Activated CD4-positive, alpha-beta T cell treated with anti-CD3 and anti-CD28 coated beads for 4 hours (primary cell): ENCODE results near the gene ABCF1.
"Not testable (repeated sequence)": the region's sequence is repeated elsewhere in the genome, so short reads cannot be mapped to it uniquely, and the experiment has no call there.

Source experiments
- DNase-seq, 2 donors: peaks; one replicate each; pipeline ENCODE4 v3.0.0-alpha.2; 2020

The ABCF1 gene

GRCh38 chr6:30571075-30571761 is at the start of gene ABCF1:
ABCF1 (plus strand) TSS chr6:30571442; CDS start chr6:30571488, 46 bp downstream.
- peak; percentile 99 for DNase-seq

DNA sequence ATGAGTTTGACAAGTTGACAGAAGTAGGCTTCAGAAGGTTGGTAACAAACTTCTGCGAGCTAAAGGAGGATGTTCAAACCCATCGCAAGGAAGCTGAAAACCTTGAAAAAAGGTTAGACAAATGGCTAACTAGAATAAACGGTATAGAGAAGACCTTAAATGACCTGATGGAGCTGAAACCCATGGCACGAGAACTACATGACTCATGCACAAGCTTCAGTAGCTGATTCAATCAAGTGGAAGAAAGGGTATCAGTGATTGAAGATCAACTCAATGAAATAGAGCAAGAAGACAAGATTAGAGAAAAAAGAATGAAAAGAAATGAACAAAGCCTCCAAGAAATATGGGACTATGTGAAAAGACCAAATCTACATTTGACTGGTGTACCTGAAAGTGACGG is 49.3 kb upstream of the ABCF1 start:
- not testable (repeated sequence) for DNase-seq

GRCh38 chr6:30526444-30526843 is 44.8 kb upstream of the ABCF1 start:
- not testable (repeated sequence) for DNase-seq

- DNase-seq, result peak; percentile 46 to 49
Observed at GRCh38 chr6:30529349-30529875, 41.8 kb upstream of the ABCF1 start.

GRCh38 chr6:30530014-30530413 is 41.2 kb upstream of the ABCF1 start:
- no peak for DNase-seq

GRCh38 chr6:30533460-30534294 is 37.6 kb upstream of the ABCF1 start:
- no peak for DNase-seq

GRCh38 chr6:30537931-30538330 is 33.3 kb upstream of the ABCF1 start:
- DNase-seq, result no peak

GRCh38 chr6:30541515-30542403 is 29.5 kb upstream of the ABCF1 start:
- peak; percentile 78 to 79 for DNase-seq

- DNase-seq, result peak in 1 of 2 donors; percentile 22
Observed at GRCh38 chr6:30542404-30542725, 28.9 kb upstream of the ABCF1 start.

DNA sequence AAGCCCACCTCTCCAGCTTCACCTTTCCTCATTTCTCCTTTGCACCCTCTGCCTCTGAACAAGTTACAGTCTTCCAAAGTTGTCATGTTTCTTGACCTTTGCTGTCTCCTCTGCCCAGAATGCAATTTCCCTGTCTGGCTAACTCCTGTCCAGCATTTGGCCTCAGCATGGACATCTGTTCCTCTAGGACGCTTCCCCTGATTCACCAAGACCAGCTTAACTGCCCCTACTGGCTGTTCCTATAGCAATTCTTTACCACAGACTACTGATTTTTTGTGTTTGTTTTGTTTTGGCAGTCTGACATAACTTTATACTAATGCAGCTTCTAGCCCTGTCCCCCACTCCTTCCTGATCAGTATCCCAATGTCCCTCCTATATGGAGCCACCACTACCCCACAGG is 28.3 kb upstream of the ABCF1 start:
- DNase-seq, result no peak

DNA sequence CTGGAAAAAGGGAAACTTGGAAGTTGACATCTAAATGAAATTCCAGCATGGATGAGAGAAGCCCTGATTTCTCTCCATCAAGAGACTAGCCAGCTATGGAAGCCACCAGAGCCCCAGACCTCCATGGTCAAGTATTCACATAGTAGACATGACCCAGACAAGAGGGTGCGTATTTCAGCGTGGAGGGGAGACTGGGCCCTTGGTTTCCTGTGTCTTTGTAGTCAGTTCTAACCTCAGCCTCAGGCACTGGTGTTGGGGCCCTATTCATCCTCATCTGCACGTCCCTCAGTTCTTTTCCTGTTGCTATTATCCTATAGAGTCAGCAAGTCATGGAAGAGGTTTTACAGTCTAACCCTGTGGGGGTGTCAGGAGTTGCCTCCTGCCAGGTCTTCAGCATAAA is 27.4 kb upstream of the ABCF1 start:
- DNase-seq, result peak; percentile 15 to 24

- DNase-seq, result peak; percentile 17 to 27
Observed at GRCh38 chr6:30544666-30545272, 26.5 kb upstream of the ABCF1 start.

DNA sequence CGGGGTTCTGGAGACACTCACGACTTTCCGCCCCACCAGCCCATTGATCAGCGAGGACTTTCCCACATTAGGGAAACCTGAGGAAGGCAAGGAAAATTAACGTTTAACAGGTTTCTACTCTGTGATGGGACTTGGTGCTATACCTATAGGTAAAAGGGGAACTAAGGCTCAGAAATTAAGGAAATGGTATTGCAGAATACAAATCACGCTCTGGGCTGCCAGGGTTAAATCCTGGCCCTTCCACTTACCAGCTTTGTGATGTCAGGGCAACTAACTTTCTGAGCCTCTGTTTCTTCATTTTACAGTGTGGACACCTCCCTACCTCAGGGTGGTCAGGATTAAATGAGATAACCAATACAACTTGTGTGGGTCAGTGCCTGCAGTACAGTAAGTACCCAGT is 23.8 kb upstream of the ABCF1 start:
- no peak for DNase-seq

GRCh38 chr6:30548375-30548774 is 22.9 kb upstream of the ABCF1 start:
- no peak for DNase-seq

DNA sequence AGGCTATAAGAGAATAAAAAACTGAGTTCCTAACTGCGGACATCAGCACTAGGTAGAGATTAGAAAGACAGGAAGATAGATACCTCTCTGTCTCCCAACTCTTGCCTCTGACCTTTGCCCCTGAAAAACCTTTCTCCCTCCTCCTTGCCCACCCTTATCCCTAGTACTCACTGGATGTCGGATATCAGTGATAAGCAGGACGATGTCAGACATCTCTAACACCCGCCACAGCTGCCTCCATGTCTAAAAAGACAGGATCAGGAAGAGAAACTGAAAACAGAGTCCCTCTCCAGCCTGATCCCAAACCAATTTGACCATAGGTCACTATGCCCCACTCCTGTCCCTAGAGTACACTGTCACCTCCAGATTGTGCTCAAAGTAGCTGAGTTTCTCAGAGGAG is 16.8 kb upstream of the ABCF1 start:
- DNase-seq, result no peak

GRCh38 chr6:30554962-30555815 is 16.1 kb upstream of the ABCF1 start:
- peak in 1 of 2 donors; percentile 11 for DNase-seq

DNA sequence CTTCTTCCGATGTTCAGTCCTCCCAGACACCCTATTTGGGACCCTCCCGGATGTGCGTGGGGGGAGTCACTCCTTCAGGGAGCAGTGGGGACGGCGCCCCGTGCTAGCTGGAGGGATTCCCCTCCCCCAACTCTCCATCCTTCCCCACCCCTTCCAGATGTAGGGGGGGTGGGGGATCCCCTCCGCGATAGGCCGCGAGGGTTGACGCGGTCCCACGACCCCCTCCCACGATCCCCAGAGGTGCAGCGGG is 15.5 kb upstream of the ABCF1 start:
- DNase-seq, result no peak

- peak; percentile 99 to 100 for DNase-seq
Observed at GRCh38 chr6:30556066-30556905, 15.0 kb upstream of the ABCF1 start, which contains the start of gene GNL1. GNL1 (minus strand) TSS chr6:30556489; CDS start chr6:30556203, 286 bp downstream.

DNA sequence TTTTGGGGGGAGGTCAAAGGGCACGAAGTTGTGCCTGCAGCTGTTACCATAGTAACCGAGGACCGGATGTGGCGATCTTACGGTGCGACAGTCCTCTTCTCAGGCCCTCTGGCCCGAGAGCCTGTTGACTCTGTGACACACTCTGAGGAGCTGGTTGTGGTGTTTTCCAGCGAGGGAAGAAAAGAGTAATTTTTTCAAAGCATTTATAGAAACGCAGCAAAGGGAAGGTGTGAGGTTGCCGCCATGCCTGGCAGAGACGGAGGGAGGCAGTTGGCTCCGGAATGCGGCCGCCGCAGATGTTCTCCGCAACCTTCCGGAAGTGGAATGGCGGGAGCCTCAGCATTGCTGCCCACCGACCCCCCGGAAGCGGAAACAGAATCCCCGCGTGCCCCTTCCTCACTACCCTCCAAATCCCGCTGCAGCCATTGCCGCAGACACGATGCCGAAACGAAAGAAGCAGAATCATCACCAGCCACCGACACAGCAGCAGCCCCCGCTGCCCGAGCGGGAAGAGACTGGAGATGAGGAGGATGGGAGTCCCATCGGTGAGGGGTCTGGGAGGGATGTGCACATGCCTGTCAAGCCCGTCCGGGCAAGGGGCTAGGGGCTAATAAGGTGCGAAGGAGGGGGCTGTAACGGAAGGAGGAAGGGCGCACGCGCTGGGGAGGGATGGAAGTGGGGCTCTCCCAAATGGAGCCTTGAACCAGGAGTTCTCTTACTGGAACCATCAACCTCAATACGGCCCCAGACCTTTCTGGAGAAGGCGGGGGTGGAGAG is 14.1 kb upstream of the ABCF1 start, which contains the start of gene PRR3:
TSS of gene PRR3 (plus strand) at position 390 of the 777 bp plus-strand sequence. CDS start at position 440, 50 bp downstream.
- peak; percentile 63 to 82 for DNase-seq

DNA sequence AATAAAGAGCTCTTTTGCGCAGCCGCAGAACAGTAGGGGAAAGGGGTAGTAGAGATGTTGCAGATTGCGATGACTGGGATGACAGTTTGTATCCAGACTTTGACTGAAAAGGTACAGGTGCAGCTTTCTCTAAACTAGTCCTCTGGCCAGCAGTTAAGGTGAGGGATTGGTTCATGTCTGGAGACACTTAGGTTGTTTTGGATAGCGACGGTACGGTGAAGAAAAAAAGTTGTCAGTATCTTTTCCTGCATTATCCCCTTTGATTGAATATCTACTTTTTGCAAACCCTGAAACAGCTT is 13.6 kb upstream of the ABCF1 start:
- DNase-seq, result peak; percentile 75 to 78
